AG04450 (cell line): ENCODE data around the gene ARMC8. TPM values are rescaled to one million over a fixed set of nuclear protein-coding genes. Genes with fewer than 3 reads are reported as not detected.
A peak's percentile ranks its signal among the peaks of the same experiment; 100 is the strongest.
"Not testable (repeated sequence)": the region's sequence is repeated elsewhere in the genome, so short reads cannot be mapped to it uniquely, and the experiment has no call there.

Experiments
- CTCF ChIA-PET: fragments of 300-600, 350-600 bp; formaldehyde crosslinking; extraction: SDS; loops from one replicate; lab custom pipeline; 2022; ENCODE audit warnings: antibody characterized with exemption, inconsistent platforms; lab: Charles Lee
- POLR2A ChIA-PET: fragments of 350-600 bp; formaldehyde crosslinking; extraction: SDS; loops from one replicate; lab custom pipeline; 2021; ENCODE audit warnings: antibody characterized with exemption, inconsistent platforms; lab: Yijun Ruan, JAX
- DNase-seq: peaks from one replicate; pipeline ENCODE4 v3.0.0-alpha.2; 2011; ENCODE audit warnings: low read depth, low spot score
- H3K27ac ChIP-seq: one replicate; pipeline ENCODE4 v1.5.1; 2012; ENCODE audit warnings: low read depth, low read length, control low read depth
- H3K27me3 ChIP-seq: one replicate; pipeline ENCODE4 v1.6.0; 2012; ENCODE audit warnings: low read length; ENCODE audit not compliant: control insufficient read depth, insufficient read depth
- H3K4me3 ChIP-seq: 2 replicates; pipeline ENCODE4 v1.5.1; 2011; ENCODE audit warnings: mild to moderate bottlenecking, low read depth, low read length, control low read depth
- H3K9me3 ChIP-seq: 2 replicates; pipeline ENCODE4 v1.5.1; 2012; ENCODE audit warnings: low read length; ENCODE audit not compliant: control insufficient read depth, insufficient read depth
- polyA minus RNA-seq: library from RNA; depleted of rRNA, polyadenylated mRNA; stranded (reverse); fragments of >200 nt; gene quantifications from 2 replicates; pipeline ENCODE4 v1.2.3, GENCODE V29; 2011; rRNA and poly(A)+ RNA removed
- polyA plus RNA-seq: library from polyadenylated mRNA; depleted of rRNA; stranded (reverse); fragments of >200 nt; gene quantifications from 2 replicates; pipeline ENCODE4 v1.2.3, GENCODE V29; 2011; rRNA removed
- TF ChIP-seq, protein P1 (sequence below): IDR thresholded peaks from 2 replicates; pipeline ENCODE4 v1.5.1; 2011; ENCODE audit warnings: low read depth, low read length, control low read depth, inconsistent platforms

Gene ARMC8, protein sequence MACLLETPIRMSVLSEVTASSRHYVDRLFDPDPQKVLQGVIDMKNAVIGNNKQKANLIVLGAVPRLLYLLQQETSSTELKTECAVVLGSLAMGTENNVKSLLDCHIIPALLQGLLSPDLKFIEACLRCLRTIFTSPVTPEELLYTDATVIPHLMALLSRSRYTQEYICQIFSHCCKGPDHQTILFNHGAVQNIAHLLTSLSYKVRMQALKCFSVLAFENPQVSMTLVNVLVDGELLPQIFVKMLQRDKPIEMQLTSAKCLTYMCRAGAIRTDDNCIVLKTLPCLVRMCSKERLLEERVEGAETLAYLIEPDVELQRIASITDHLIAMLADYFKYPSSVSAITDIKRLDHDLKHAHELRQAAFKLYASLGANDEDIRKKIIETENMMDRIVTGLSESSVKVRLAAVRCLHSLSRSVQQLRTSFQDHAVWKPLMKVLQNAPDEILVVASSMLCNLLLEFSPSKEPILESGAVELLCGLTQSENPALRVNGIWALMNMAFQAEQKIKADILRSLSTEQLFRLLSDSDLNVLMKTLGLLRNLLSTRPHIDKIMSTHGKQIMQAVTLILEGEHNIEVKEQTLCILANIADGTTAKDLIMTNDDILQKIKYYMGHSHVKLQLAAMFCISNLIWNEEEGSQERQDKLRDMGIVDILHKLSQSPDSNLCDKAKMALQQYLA
- 48.2 and 61.2 TPM in 2 replicates for polyA plus RNA-seq
- polyA minus RNA-seq: 113 and 135 TPM in 2 replicates

DNA sequence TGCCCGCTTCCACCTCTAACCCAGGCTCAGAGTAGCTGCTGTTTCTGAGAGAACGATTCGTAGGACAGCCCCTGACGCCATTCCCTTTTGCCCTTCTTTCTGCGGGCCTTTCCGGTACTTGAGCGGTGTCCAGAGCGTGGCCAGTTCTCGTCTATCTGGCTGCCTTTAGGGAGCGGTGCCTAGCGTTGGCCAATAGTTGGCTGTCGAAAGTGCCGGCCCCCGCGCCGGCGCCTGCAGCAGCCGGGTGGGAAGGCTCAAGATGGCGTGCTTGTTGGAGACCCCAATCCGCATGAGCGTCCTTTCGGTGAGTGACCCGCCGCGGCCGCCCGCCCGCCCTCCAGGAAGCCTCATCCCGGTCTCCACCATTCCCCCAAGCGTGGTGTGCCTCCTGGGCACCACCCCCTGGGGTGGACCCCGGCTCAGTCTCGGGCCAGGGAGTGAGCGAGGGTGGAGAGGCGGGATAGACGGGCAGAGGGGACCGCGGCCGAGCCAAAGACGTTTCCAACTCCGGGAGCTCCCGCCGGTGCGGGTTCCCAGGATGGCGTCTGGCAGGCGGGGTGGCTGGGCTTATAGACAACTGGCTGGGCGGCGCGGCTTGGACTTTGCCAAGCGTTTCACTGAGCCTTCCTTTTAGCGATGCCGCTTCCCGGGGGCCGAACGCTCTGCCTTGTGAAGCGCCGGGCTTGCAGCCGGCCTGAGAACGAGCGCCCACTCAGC is at the start of gene ARMC8:
ARMC8 (plus strand) TSS at position 6 of the 717 bp plus-strand sequence; CDS start at position 260, 254 bp downstream.
- TF ChIP-seq, protein P1, sequence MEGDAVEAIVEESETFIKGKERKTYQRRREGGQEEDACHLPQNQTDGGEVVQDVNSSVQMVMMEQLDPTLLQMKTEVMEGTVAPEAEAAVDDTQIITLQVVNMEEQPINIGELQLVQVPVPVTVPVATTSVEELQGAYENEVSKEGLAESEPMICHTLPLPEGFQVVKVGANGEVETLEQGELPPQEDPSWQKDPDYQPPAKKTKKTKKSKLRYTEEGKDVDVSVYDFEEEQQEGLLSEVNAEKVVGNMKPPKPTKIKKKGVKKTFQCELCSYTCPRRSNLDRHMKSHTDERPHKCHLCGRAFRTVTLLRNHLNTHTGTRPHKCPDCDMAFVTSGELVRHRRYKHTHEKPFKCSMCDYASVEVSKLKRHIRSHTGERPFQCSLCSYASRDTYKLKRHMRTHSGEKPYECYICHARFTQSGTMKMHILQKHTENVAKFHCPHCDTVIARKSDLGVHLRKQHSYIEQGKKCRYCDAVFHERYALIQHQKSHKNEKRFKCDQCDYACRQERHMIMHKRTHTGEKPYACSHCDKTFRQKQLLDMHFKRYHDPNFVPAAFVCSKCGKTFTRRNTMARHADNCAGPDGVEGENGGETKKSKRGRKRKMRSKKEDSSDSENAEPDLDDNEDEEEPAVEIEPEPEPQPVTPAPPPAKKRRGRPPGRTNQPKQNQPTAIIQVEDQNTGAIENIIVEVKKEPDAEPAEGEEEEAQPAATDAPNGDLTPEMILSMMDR: no peak
- POLR2A ChIA-PET: interaction anchor here (0.6 to 1.8 kb wide), 5 partner anchors 9 to 72 kb away, joined by 3 to 15 read pairs (median 3); partner anchors contain the start of gene DBR1
- no peak for DNase-seq
- peak within 1 kb of the TSS; percentile 72 for H3K4me3 ChIP-seq
- H3K9me3 ChIP-seq: peaks cover 6% of the 10 kb centered on the region; the same call in 1 of the 2 replicates
- H3K27ac ChIP-seq: peak within 1 kb of the TSS; percentile 96
- CTCF ChIA-PET: interaction anchor here (1.2 to 1.4 kb wide), 3 partner anchors 8 to 118 kb away, joined by 3 to 5 read pairs (median 4); no protein-coding TSS in a partner anchor
- H3K27me3 ChIP-seq: peaks cover 6% of the 10 kb centered on the region

DNA sequence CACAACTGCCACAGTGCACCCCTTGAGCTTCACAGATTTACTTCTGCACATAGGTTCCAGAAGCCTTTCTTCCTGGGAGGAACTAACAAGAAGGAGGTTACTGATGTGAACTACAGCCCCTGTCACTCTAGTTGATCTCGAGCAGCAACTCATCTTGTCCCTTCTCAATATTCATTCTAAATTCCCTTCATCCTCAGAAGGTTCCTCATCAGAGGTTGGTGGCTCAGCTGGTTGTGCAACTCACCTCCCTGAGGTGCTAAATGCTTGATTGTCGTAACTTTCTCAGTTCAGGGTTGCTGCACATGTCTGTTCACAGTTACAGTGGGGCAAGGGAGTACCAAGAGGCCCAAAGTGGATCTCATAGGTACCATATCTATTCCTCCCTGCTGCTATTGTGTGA is 49.2 kb upstream of the ARMC8 start:
- Histone ChIP-seq H3K9me3 (no peaks in the 10 kb centered on the region), H3K27ac (no peak overlapping the region), H3K27me3 (peaks cover 4% of the 10 kb centered on the region), H3K4me3 (no peak overlapping the region)
- TF ChIP-seq, protein P1: no peak
- DNase-seq: no peak
- POLR2A ChIA-PET: no interaction called here
- CTCF ChIA-PET: no interaction called here

DNA sequence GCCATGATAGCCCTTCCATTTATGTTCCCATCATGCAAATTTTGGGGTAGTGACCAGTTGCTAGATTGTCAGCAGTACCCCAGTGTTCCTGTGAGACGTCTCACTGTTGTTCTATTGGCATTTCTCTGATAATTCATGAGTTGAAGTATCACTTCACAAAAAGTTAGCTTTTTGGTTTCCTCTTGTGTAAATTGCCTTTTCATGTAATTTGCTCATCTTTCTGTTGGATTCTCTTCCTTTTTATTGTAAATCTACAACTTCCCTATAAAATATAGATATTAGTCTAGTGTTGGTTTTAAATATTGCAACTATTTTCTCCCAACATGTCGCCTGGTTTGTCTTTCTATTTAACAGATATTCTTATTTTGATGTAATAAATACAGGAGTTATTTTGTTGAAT is 47.4 kb upstream of the ARMC8 start:
- Histone ChIP-seq H3K27ac (no peak overlapping the region), H3K27me3 (no peaks in the 10 kb centered on the region), H3K4me3 (no peak overlapping the region), H3K9me3 (no peaks in the 10 kb centered on the region)
- TF ChIP-seq, protein P1: no peak
- DNase-seq: no peak
- POLR2A ChIA-PET: no interaction called here
- CTCF ChIA-PET: no interaction called here

DNA sequence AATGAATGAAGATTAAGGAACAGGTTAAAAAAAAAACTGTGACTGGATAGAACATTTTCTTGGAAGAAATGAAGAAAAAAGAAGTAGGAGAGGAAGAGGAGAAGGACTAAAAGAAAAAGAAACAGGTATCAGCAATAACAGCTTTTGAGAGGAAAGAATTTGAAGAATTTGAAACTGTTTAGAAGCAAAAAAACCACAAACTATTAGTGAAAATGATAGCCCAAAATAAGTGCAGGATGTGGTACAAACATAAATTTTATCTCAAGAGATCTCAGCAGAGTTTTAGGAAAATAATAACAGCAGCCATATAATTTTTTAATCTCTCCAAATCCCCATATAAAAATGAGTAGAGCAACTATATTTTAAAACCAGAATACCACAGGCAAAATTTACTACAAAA is 46.2 kb upstream of the ARMC8 start:
- no peaks in the 10 kb centered on the region for H3K27me3 ChIP-seq
- DNase-seq: no peak
- ChIA-PET CTCF (no interaction called here), POLR2A (no interaction called here)
- TF ChIP-seq, protein P1: no peak
- H3K9me3 ChIP-seq: no peaks in the 10 kb centered on the region
- no peak overlapping the region for H3K4me3 ChIP-seq
- no peak overlapping the region for H3K27ac ChIP-seq

DNA sequence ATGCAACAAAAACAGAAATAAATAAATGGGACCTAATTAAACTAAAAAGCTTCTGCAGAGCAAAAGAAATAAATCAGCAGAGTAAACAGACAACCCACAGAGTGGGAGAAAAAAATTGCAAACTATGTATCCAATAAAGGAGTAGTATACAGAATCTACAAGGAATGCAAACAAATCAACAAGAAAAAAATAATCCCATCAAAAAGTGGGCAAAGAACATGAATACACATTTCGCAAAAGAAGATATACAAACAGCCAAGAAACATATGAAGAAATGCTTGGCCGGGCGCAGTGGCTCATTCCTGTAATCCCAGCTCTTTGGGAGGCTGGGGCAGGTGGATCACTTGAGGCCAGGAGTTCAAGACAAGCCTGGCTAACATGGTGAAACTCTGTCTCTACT is 44.9 kb upstream of the ARMC8 start:
- H3K27ac ChIP-seq, POLR2A ChIA-PET, H3K9me3 ChIP-seq, H3K27me3 ChIP-seq, H3K4me3 ChIP-seq, DNase-seq, CTCF ChIA-PET: not testable (repeated sequence)
